Measurements from ENCODE around the gene ADCY1. TPM values are rescaled to one million over a fixed set of nuclear protein-coding genes. Genes with fewer than 3 reads are reported as not detected.

The ADCY1 gene
- total RNA-seq, 2 donors from 2014 or later, result 1.6 to 6.3 TPM

GRCh38 chr7:45594745-45595535 lies 20.8 kb downstream of the ADCY1 start:
- no peak for ATAC-seq (replicated peaks)
- Mint-ChIP-seq H3K9me3 (no peaks in the 10 kb centered on the region), H3K4me3 (no peak overlapping the region), H3K36me3 (ENCODE audit: low read depth) (no peaks in the 10 kb centered on the region), H3K27ac (no peak overlapping the region), H3K27me3 (peaks cover 20% of the 10 kb centered on the region), H3K4me1 (no peaks in the 10 kb centered on the region)

- peaks cover 23% of the 10 kb centered on the region for H3K27me3 Mint-ChIP-seq
- H3K27ac Mint-ChIP-seq, result no peak overlapping the region
- no peaks in the 10 kb centered on the region for H3K4me1 Mint-ChIP-seq
- H3K4me3 Mint-ChIP-seq, result no peak overlapping the region
- no peaks in the 10 kb centered on the region for H3K9me3 Mint-ChIP-seq
- ATAC-seq (replicated peaks), result no peak
- no peaks in the 10 kb centered on the region for H3K36me3 Mint-ChIP-seq (ENCODE audit: low read depth)
These were observed 21.9 kb downstream of the ADCY1 start for GRCh38 chr7:45595809-45596664.

- Mint-ChIP-seq H3K27me3 (peaks cover 23% of the 10 kb centered on the region), H3K4me1 (no peaks in the 10 kb centered on the region), H3K4me3 (no peak overlapping the region), H3K9me3 (no peaks in the 10 kb centered on the region), H3K27ac (no peak overlapping the region), H3K36me3 (ENCODE audit: low read depth) (no peaks in the 10 kb centered on the region)
- ATAC-seq (replicated peaks), result no peak
These were observed 22.5 kb downstream of the ADCY1 start for GRCh38 chr7:45596665-45597095.

- no peaks in the 10 kb centered on the region for H3K36me3 Mint-ChIP-seq (ENCODE audit: low read depth)
These were observed 23.3 kb downstream of the ADCY1 start for GRCh38 chr7:45597286-45597984.

GRCh38 chr7:45598886-45599520 lies 24.8 kb downstream of the ADCY1 start:
- no peaks in the 10 kb centered on the region for H3K36me3 Mint-ChIP-seq (ENCODE audit: low read depth)
- no peaks in the 10 kb centered on the region for H3K9me3 Mint-ChIP-seq
- H3K27me3 Mint-ChIP-seq, result peaks cover 18% of the 10 kb centered on the region
- H3K27ac Mint-ChIP-seq, result no peak overlapping the region
- no peak for ATAC-seq (replicated peaks)
- H3K4me1 Mint-ChIP-seq, result no peaks in the 10 kb centered on the region
- H3K4me3 Mint-ChIP-seq, result no peak overlapping the region

More at GRCh38 chr7:45597286-45597984, 23.3 kb downstream of the ADCY1 start:
- ATAC-seq (replicated peaks), result no peak
- no peaks in the 10 kb centered on the region for H3K4me1 Mint-ChIP-seq
- H3K4me3 Mint-ChIP-seq, result no peak overlapping the region
- H3K27ac Mint-ChIP-seq, result no peak overlapping the region
- H3K9me3 Mint-ChIP-seq, result no peaks in the 10 kb centered on the region
- H3K27me3 Mint-ChIP-seq, result peaks cover 23% of the 10 kb centered on the region

- H3K4me3 Mint-ChIP-seq, result no peak overlapping the region
- peaks cover 18% of the 10 kb centered on the region for H3K27me3 Mint-ChIP-seq
- no peak overlapping the region for H3K27ac Mint-ChIP-seq
- no peaks in the 10 kb centered on the region for H3K36me3 Mint-ChIP-seq (ENCODE audit: low read depth)
- no peaks in the 10 kb centered on the region for H3K4me1 Mint-ChIP-seq
- ATAC-seq (replicated peaks), result no peak
- no peaks in the 10 kb centered on the region for H3K9me3 Mint-ChIP-seq
These were observed 25.9 kb downstream of the ADCY1 start for GRCh38 chr7:45599851-45600706.

- H3K4me1 Mint-ChIP-seq, result no peaks in the 10 kb centered on the region
- ATAC-seq (replicated peaks), result no peak
- no peak overlapping the region for H3K27ac Mint-ChIP-seq
- H3K9me3 Mint-ChIP-seq, result no peaks in the 10 kb centered on the region
- no peak overlapping the region for H3K4me3 Mint-ChIP-seq
- H3K27me3 Mint-ChIP-seq, result peaks cover 21% of the 10 kb centered on the region
- no peaks in the 10 kb centered on the region for H3K36me3 Mint-ChIP-seq (ENCODE audit: low read depth)
These were observed 26.9 kb downstream of the ADCY1 start for GRCh38 chr7:45601094-45601493.

GRCh38 chr7:45601816-45602540 lies 27.8 kb downstream of the ADCY1 start:
- no peak for ATAC-seq (replicated peaks)
- no peak overlapping the region for H3K4me3 Mint-ChIP-seq

GRCh38 chr7:45606050-45606449 lies 31.9 kb downstream of the ADCY1 start:
- peaks cover 15% of the 10 kb centered on the region for H3K27me3 Mint-ChIP-seq
- H3K9me3 Mint-ChIP-seq, result no peaks in the 10 kb centered on the region
- H3K27ac Mint-ChIP-seq, result no peak overlapping the region
- H3K4me3 Mint-ChIP-seq, result no peak overlapping the region
- H3K4me1 Mint-ChIP-seq, result no peaks in the 10 kb centered on the region
- no peaks in the 10 kb centered on the region for H3K36me3 Mint-ChIP-seq (ENCODE audit: low read depth)
- ATAC-seq (replicated peaks), result no peak

More at GRCh38 chr7:45601816-45602540, 27.8 kb downstream of the ADCY1 start:
- H3K27me3 Mint-ChIP-seq, result peaks cover 18% of the 10 kb centered on the region
- H3K4me1 Mint-ChIP-seq, result no peaks in the 10 kb centered on the region
- H3K36me3 Mint-ChIP-seq (ENCODE audit: low read depth), result no peaks in the 10 kb centered on the region
- H3K9me3 Mint-ChIP-seq, result no peaks in the 10 kb centered on the region
- no peak overlapping the region for H3K27ac Mint-ChIP-seq

- Mint-ChIP-seq H3K4me3 (no peak overlapping the region), H3K36me3 (ENCODE audit: low read depth) (no peaks in the 10 kb centered on the region), H3K9me3 (no peaks in the 10 kb centered on the region), H3K4me1 (no peaks in the 10 kb centered on the region), H3K27ac (no peak overlapping the region), H3K27me3 (peaks cover 15% of the 10 kb centered on the region)
- ATAC-seq (replicated peaks), result no peak
These were observed 32.8 kb downstream of the ADCY1 start for GRCh38 chr7:45606931-45607330.

- ATAC-seq (replicated peaks), result no peak
- no peak overlapping the region for H3K4me3 Mint-ChIP-seq
- peaks cover 2% of the 10 kb centered on the region for H3K9me3 Mint-ChIP-seq
- H3K4me1 Mint-ChIP-seq, result no peaks in the 10 kb centered on the region
- H3K27me3 Mint-ChIP-seq, result peaks cover 18% of the 10 kb centered on the region
- no peaks in the 10 kb centered on the region for H3K36me3 Mint-ChIP-seq (ENCODE audit: low read depth)
- H3K27ac Mint-ChIP-seq, result no peak overlapping the region
These were observed 35.0 kb downstream of the ADCY1 start for GRCh38 chr7:45609180-45609579.

GRCh38 chr7:45610019-45610418 lies 35.9 kb downstream of the ADCY1 start:
- H3K27me3 Mint-ChIP-seq, result peaks cover 17% of the 10 kb centered on the region
- H3K9me3 Mint-ChIP-seq, result peaks cover 10% of the 10 kb centered on the region
- no peak overlapping the region for H3K4me3 Mint-ChIP-seq
- ATAC-seq (replicated peaks), result no peak
- H3K4me1 Mint-ChIP-seq, result no peaks in the 10 kb centered on the region
- H3K27ac Mint-ChIP-seq, result no peak overlapping the region
- no peaks in the 10 kb centered on the region for H3K36me3 Mint-ChIP-seq (ENCODE audit: low read depth)

Measured in activated T-helper 17 cell treated with anti-CD3 and anti-CD28 coated beads, Interleukin-2, amount 50 U/mL, for 72 hours (primary cell).